PC-3 (cell line): ENCODE data around the gene STXBP6.

Experiments used
- CTCF ChIP-seq: fragments of 300-600 bp; sonication (generic); conservative IDR thresholded peaks from 2 replicates; pipeline ENCODE4 v1.5.1; 2017; ENCODE audit warnings: antibody characterized with exemption, low read depth, mild to moderate bottlenecking, low read length
- EZH2 ChIP-seq: fragments of 300-600 bp; sonication (generic); IDR thresholded peaks from one replicate; pipeline ENCODE4 v1.6.1; 2017; ENCODE audit warnings: antibody characterized with exemption, mild to moderate bottlenecking, low read length; ENCODE audit not compliant: unreplicated experiment
- EZH2phosphoT487 ChIP-seq: fragments of 300-600 bp; sonication (generic); IDR thresholded peaks from 2 replicates; pipeline ENCODE4 v1.6.1; 2018; ENCODE audit warnings: mild to moderate bottlenecking, antibody characterized with exemption, low read length, borderline replicate concordance

- TF ChIP-seq CTCF (no peak), EZH2 (no peak), EZH2phosphoT487 (no peak)
Observed at GRCh38 chr14:24813089-24813815, 236.7 kb downstream of the STXBP6 start.
